ENCODE measurements around the gene FLYWCH2. TPM values are rescaled to one million over a fixed set of nuclear protein-coding genes. Genes with fewer than 3 reads are reported as not detected.

FLYWCH2 gene
- total RNA-seq, 1 donor from 2014 or later: 36.5 TPM

GRCh38 chr16:2897110-2897509, 14.1 kb downstream of the FLYWCH2 start:
- Histone ChIP-seq H3K27me3 (ENCODE audit: insufficient read depth, low read length) (no peaks in the 10 kb centered on the region), H3K4me3 (ENCODE audit: insufficient read depth, low read depth, low read length) (no peak overlapping the region), H2AFZ (ENCODE audit: low read depth, low read length) (no peak overlapping the region), H3K4me1 (ENCODE audit: insufficient read depth, low read length) (peaks cover 13% of the 10 kb centered on the region), H3K79me2 (ENCODE audit: insufficient read depth, low read length) (peaks cover 5% of the 10 kb centered on the region), H3K9ac (ENCODE audit: low read length) (no peak overlapping the region), H4K20me1 (ENCODE audit: insufficient read depth, low read length) (peaks cover 12% of the 10 kb centered on the region), H3K4me2 (ENCODE audit: low read length) (no peak overlapping the region), H3K27ac (ENCODE audit: low read depth, low read length) (no peak overlapping the region), H3K36me3 (ENCODE audit: insufficient read depth, low read length) (no peaks in the 10 kb centered on the region), H3K9me3 (ENCODE audit: insufficient read depth, low read depth, low read length) (no peaks in the 10 kb centered on the region)
- peaks cover 9% of the 10 kb centered on the region for H3K36me3 Mint-ChIP-seq (ENCODE audit: low read depth, unreplicated experiment)
- DNase-seq (ENCODE audit: low read depth) (no peak), FAIRE-seq (no peak)
- no peak overlapping the region for H3K4me3 Mint-ChIP-seq (ENCODE audit: unreplicated experiment)
- no peaks in the 10 kb centered on the region for H3K9me3 Mint-ChIP-seq (ENCODE audit: unreplicated experiment)
- peak overlapping the region; percentile 91 for H3K27ac Mint-ChIP-seq (ENCODE audit: unreplicated experiment)
- TF ChIP-seq, protein P1, sequence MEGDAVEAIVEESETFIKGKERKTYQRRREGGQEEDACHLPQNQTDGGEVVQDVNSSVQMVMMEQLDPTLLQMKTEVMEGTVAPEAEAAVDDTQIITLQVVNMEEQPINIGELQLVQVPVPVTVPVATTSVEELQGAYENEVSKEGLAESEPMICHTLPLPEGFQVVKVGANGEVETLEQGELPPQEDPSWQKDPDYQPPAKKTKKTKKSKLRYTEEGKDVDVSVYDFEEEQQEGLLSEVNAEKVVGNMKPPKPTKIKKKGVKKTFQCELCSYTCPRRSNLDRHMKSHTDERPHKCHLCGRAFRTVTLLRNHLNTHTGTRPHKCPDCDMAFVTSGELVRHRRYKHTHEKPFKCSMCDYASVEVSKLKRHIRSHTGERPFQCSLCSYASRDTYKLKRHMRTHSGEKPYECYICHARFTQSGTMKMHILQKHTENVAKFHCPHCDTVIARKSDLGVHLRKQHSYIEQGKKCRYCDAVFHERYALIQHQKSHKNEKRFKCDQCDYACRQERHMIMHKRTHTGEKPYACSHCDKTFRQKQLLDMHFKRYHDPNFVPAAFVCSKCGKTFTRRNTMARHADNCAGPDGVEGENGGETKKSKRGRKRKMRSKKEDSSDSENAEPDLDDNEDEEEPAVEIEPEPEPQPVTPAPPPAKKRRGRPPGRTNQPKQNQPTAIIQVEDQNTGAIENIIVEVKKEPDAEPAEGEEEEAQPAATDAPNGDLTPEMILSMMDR (IDR thresholded peaks at IDR 0.05; ENCODE audit: insufficient read depth, low read depth, low read length): no peak
- TF ChIP-seq EZH2 (IDR thresholded peaks at IDR 0.05; ENCODE audit: insufficient read depth, low read length): no peak
- H3K4me1 Mint-ChIP-seq (ENCODE audit: low read depth, unreplicated experiment): peaks cover 16% of the 10 kb centered on the region
- H3K27me3 Mint-ChIP-seq (ENCODE audit: low read depth, unreplicated experiment): no peaks in the 10 kb centered on the region

DNA sequence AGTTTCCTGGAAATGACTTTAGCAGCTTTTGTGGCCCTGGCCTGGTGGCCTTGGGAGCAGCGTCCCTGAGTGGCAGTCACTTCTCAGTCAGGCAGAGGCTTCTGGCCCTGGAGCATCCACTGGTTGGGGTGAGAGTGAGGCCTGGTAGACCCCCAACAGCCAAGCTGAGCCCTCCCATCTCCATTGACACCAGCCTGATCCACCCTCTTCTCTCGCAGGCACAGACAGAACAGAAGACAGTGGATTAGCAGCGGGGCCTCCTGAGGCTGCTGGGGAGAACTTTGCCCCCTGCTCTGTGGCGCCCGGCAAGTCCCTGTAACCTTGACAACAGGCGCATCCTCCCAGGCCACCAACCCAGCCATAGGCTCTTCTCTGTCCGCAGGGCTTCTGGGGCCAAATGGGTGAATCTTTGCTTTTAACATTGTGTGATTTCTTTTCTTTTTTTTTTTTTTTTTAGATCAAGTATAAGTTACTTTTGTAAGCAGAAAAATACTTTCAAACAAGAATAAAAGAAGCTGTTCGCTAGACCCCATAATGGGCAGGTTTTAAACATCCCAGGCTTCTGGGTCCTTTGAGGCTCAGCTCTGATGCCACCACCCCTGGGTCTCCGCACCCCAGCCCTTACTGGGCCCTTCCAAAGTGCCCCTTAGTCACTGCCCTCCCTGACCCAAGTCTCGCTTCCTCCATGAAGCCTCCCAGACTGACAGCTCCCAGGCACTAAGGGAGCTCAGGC, 16.0 kb downstream of the FLYWCH2 start:
- no peaks in the 10 kb centered on the region for H3K9me3 Mint-ChIP-seq (ENCODE audit: unreplicated experiment)
- FAIRE-seq: no peak
- no peak overlapping the region for H3K27ac ChIP-seq (ENCODE audit: low read depth, low read length)

More for the DNA sequence above, 16.0 kb downstream of the FLYWCH2 start:
- no peak overlapping the region for H3K4me3 ChIP-seq (ENCODE audit: insufficient read depth, low read depth, low read length)
- H3K36me3 Mint-ChIP-seq (ENCODE audit: low read depth, unreplicated experiment): peaks cover 8% of the 10 kb centered on the region
- H3K4me3 Mint-ChIP-seq (ENCODE audit: unreplicated experiment): no peak overlapping the region
- peaks cover 4% of the 10 kb centered on the region for H3K79me2 ChIP-seq (ENCODE audit: insufficient read depth, low read length)
- no peak for DNase-seq (ENCODE audit: low read depth)
- H3K9ac ChIP-seq (ENCODE audit: low read length): no peak overlapping the region
- H3K27me3 Mint-ChIP-seq (ENCODE audit: low read depth, unreplicated experiment): no peaks in the 10 kb centered on the region
- H3K4me1 ChIP-seq (ENCODE audit: insufficient read depth, low read length): peaks cover 17% of the 10 kb centered on the region
- peaks cover 19% of the 10 kb centered on the region for H3K4me1 Mint-ChIP-seq (ENCODE audit: low read depth, unreplicated experiment)
- TF ChIP-seq, protein P1 (IDR thresholded peaks at IDR 0.05; ENCODE audit: insufficient read depth, low read depth, low read length): no peak
- TF ChIP-seq EZH2 (IDR thresholded peaks at IDR 0.05; ENCODE audit: insufficient read depth, low read length): no peak
- no peaks in the 10 kb centered on the region for H3K27me3 ChIP-seq (ENCODE audit: insufficient read depth, low read length)
- no peaks in the 10 kb centered on the region for H3K9me3 ChIP-seq (ENCODE audit: insufficient read depth, low read depth, low read length)
- H3K4me2 ChIP-seq (ENCODE audit: low read length): no peak overlapping the region
- H3K27ac Mint-ChIP-seq (ENCODE audit: unreplicated experiment): no peak overlapping the region
- no peak overlapping the region for H2AFZ ChIP-seq (ENCODE audit: low read depth, low read length)
- peaks cover 12% of the 10 kb centered on the region for H4K20me1 ChIP-seq (ENCODE audit: insufficient read depth, low read length)
- H3K36me3 ChIP-seq (ENCODE audit: insufficient read depth, low read length): no peaks in the 10 kb centered on the region
